GM21737 (cell line): Measurements from ENCODE around the gene KCNK3.
"Not testable (repeated sequence)": the region's sequence is repeated elsewhere in the genome, so short reads cannot be mapped to it uniquely, and the experiment has no call there.

Source experiments
- ATAC-seq: cut with Tn5 transposase; IDR thresholded peaks from one replicate; pipeline ENCODE4 v1.9.1; 2021; ENCODE audit warnings: mild to moderate bottlenecking, moderate library complexity; ENCODE audit not compliant: unreplicated experiment

The KCNK3 gene

GRCh38 chr2:26692279-26692896 lies at the start of gene KCNK3:
KCNK3 (plus strand) TSS chr2:26692722; CDS start chr2:26692876, 154 bp downstream.
- ATAC-seq = no peak

- ATAC-seq = no peak
Observed at GRCh38 chr2:26644188-26644835, 48.2 kb upstream of the KCNK3 start.

GRCh38 chr2:26645762-26646161 lies 46.8 kb upstream of the KCNK3 start:
- ATAC-seq = no peak

- no peak for ATAC-seq
Observed at GRCh38 chr2:26646986-26647672, 45.4 kb upstream of the KCNK3 start.

- no peak for ATAC-seq
Observed at GRCh38 chr2:26647981-26648380, 44.5 kb upstream of the KCNK3 start.

GRCh38 chr2:26648516-26648915 lies 44.0 kb upstream of the KCNK3 start:
- no peak for ATAC-seq

GRCh38 chr2:26649322-26649721 lies 43.2 kb upstream of the KCNK3 start:
- no peak for ATAC-seq

- no peak for ATAC-seq
Observed at GRCh38 chr2:26649992-26650712, 42.4 kb upstream of the KCNK3 start.

- ATAC-seq = no peak
Observed at GRCh38 chr2:26650713-26651469, 41.6 kb upstream of the KCNK3 start.

GRCh38 chr2:26651470-26651771 lies 41.1 kb upstream of the KCNK3 start:
- no peak for ATAC-seq

- ATAC-seq = no peak
Observed at GRCh38 chr2:26651799-26652198, 40.7 kb upstream of the KCNK3 start.

GRCh38 chr2:26652361-26653041 lies 40.0 kb upstream of the KCNK3 start:
- ATAC-seq = no peak

GRCh38 chr2:26653207-26654060 lies 39.1 kb upstream of the KCNK3 start:
- no peak for ATAC-seq

- ATAC-seq = no peak
Observed at GRCh38 chr2:26654061-26654340, 38.5 kb upstream of the KCNK3 start.

- not testable (repeated sequence) for ATAC-seq
Observed at GRCh38 chr2:26655120-26655519, 37.4 kb upstream of the KCNK3 start.

- no peak for ATAC-seq
Observed at GRCh38 chr2:26655611-26656195, 36.8 kb upstream of the KCNK3 start.

GRCh38 chr2:26657265-26657664 lies 35.3 kb upstream of the KCNK3 start:
- ATAC-seq = no peak

- no peak for ATAC-seq
Observed at GRCh38 chr2:26658691-26659346, 33.7 kb upstream of the KCNK3 start.
